Kidney (tissue), 14 donors: ENCODE measurements around the gene ATP11A. TPM values are rescaled to one million over a fixed set of nuclear protein-coding genes. Genes with fewer than 3 reads are reported as not detected.

Experiments
- DNase-seq, 5 donors: peaks; one replicate each; pipeline ENCODE4 v3.0.0-alpha.2; 2013 to 2020
- FAIRE-seq: peaks from 2 replicates; lab custom pipeline; 2012; peaks lifted over from hg19 to GRCh38; lab: Jason Lieb, UNC
- H3K27ac ChIP-seq, 2 donors: one replicate each; pipeline ENCODE4 v1.7.0; 2013; ENCODE audit warnings: low read depth in 2 of 2, low read length in 2 of 2, inconsistent platforms in 1 of 2
- H3K27me3 ChIP-seq: one replicate; pipeline ENCODE4 v1.7.1; 2013; ENCODE audit warnings: low read length, inconsistent platforms; ENCODE audit not compliant: control insufficient read depth, insufficient read depth
- H3K36me3 ChIP-seq, 3 donors: one replicate each; pipeline versions ENCODE4 v1.7.0 to v1.7.1; 2013; ENCODE audit warnings: low read length in 3 of 3, control low read depth in 1 of 3, inconsistent platforms in 1 of 3; ENCODE audit not compliant: insufficient read depth in 3 of 3, control insufficient read depth in 2 of 3
- H3K4me1 ChIP-seq, 3 donors: one replicate each; pipeline versions ENCODE4 v1.7.0 to v1.7.1; 2013; ENCODE audit warnings: low read length in 3 of 3, inconsistent platforms in 1 of 3, low read depth in 1 of 3; ENCODE audit not compliant: control insufficient read depth in 2 of 3, insufficient read depth in 2 of 3
- H3K4me3 ChIP-seq, 3 donors: one replicate each; pipeline versions ENCODE4 v1.7.0 to v1.8.1; 2013; ENCODE audit warnings: low read length in 3 of 3, control low read depth in 1 of 3, inconsistent platforms in 1 of 3
- H3K9ac ChIP-seq, 3 donors: one replicate each; pipeline versions ENCODE4 v1.7.0 to v1.7.1; 2013; ENCODE audit warnings: low read length in 3 of 3, control low read depth in 1 of 3, inconsistent platforms in 1 of 3
- H3K9me3 ChIP-seq, 3 donors: one replicate each; pipeline versions ENCODE4 v1.7.0 to v1.7.1; 2013; ENCODE audit warnings: low read length in 3 of 3, control low read depth in 1 of 3, inconsistent platforms in 1 of 3; ENCODE audit not compliant: control insufficient read depth in 2 of 3, insufficient read depth in 1 of 3
- intact Hi-C: fragments of 100-400 bp; cut with DNase I; formaldehyde crosslinking; loops from one replicate; pipeline ENCODE4 v1.11.1; 2022
- polyA plus RNA-seq: library from polyadenylated mRNA; stranded (reverse); fragments of 350-450 nt; fragmentation: Illumina TruSeq; extraction: RNeasy Lipid Tissue Mini Kit (QIAGEN cat#74804); gene quantifications from one replicate; pipeline ENCODE4 v1.2.3, GENCODE V29; 2014; ENCODE audit warnings: low read depth, low replicate concordance; ENCODE audit not compliant: insufficient read depth
- total RNA-seq: library from RNA; stranded (reverse); fragmentation: NEBNext Ultra II Directional; extraction: Animal tissue kit (Norgen Biotek cat#: 25700); gene quantifications from one replicate; pipeline ENCODE4 v1.2.1, GENCODE V29; 2021
- TF ChIP-seq, protein P1 (sequence below): IDR thresholded peaks from 3 replicates; pipeline ENCODE4 v1.5.1; 2012; ENCODE audit warnings: mild to moderate bottlenecking, moderate library complexity, borderline replicate concordance; ENCODE audit not compliant: insufficient read depth; ENCODE audit errors: extremely low read depth
- donor health status: control.
- donor health status: control.
- donor health status: control.
- donor health status: control.
- donor health status: control.
- donor health status: DM: yes; HTN: yes; CAD: no.
- donor health status: Normal renal cell carcinoma (clear cell type).

The ATP11A gene
- total and polyA plus RNA-seq, 2 donors from 2014 or later: 4.9 to 212 TPM

DNA sequence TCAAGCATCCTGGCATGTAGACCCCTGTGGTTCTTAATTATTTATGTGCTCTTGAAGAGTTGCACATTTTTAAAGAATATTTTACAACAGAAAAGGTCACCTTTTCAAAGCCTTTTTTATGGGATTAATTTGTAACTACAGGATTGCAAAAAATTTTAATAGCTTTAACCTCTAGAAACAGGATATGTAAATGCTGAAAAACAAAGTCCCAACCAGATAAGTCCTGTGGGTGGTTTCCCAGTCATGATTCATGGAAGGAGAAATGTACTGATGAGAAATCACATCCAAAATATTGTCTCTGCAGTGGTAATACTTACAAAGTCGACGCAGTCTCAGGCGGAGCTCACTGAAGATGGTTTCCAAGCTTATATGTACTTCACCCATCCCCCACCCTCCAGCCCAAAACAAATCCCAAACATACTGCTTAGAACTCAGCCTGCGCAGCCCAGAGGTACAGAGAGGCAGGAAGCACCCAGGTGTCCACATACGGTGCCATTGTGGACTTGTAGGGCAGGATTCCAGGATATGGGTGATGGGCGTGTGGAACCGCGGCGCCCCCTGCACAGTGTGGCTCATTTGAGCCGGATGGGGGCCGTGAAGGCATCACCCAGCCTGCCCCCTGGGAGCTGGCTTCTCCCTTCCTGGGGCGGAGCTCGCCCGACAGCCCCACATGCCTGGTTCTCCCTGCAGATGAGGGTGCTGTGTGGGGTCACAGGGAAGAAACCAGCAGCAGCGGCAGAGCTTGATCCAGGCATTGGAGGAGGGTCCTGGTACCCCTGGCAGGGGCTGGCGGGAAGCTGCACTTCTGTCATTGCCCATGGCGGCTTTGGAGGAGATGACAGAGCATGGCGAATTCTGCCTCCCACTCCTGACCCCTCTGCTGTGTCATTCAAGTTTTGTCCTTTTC is 101.2 kb downstream of the ATP11A start:
- H3K9ac ChIP-seq: peak overlapping the region in 1 of 3 donors; percentile 30
- intact Hi-C loops: no loop called here
- FAIRE-seq (no peak), DNase-seq (peak in 1 of 5 donors; percentile 36)
- no peaks in the 10 kb centered on the region for H3K9me3 ChIP-seq
- H3K4me1 ChIP-seq: peaks cover 0 to 11% (median 2%) of the 10 kb centered on the region in 3 donors
- H3K27me3 ChIP-seq: no peaks in the 10 kb centered on the region
- peak overlapping the region; percentile 48 to 85 for H3K27ac ChIP-seq
- H3K4me3 ChIP-seq: no peak overlapping the region
- H3K36me3 ChIP-seq: no peaks in the 10 kb centered on the region
- TF ChIP-seq, protein P1, sequence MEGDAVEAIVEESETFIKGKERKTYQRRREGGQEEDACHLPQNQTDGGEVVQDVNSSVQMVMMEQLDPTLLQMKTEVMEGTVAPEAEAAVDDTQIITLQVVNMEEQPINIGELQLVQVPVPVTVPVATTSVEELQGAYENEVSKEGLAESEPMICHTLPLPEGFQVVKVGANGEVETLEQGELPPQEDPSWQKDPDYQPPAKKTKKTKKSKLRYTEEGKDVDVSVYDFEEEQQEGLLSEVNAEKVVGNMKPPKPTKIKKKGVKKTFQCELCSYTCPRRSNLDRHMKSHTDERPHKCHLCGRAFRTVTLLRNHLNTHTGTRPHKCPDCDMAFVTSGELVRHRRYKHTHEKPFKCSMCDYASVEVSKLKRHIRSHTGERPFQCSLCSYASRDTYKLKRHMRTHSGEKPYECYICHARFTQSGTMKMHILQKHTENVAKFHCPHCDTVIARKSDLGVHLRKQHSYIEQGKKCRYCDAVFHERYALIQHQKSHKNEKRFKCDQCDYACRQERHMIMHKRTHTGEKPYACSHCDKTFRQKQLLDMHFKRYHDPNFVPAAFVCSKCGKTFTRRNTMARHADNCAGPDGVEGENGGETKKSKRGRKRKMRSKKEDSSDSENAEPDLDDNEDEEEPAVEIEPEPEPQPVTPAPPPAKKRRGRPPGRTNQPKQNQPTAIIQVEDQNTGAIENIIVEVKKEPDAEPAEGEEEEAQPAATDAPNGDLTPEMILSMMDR: no peak

DNA sequence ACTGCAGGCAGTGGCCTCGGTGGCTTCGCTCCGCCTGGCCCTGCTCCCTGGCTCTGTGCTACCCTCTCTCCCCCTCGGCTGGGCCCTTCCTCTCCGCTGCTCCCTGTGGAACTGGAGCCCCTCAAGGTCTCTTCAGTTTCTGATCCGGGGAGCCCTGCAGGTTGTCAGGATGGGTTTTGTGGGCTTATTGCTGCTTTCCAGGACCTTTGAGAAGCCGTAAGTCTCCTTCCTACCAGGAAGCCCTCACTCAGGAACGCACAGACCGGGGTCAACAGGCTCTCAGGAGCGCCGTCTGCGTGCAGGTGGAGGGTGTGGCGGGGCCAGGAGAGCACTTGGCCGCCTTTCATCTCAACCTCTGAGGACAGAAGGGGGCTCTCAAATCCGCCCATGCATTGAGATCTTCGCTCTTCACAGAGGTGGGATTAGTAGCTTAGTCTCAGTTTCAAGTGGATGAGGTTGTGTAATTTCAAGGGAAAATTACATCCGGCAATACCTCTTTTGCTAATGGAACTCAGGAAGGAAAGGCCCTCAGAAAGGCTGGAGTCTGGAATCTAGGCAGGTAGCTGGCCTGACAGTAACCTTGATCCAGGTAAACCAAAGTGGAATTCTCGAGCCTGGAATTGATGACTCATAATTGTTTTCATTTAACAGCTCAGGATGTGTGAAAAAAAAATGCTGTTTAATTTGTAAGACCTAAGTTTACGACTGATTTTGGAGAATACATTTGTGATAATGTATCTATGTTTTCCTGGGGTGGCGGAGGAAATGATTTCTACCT is 102.0 kb downstream of the ATP11A start:
- intact Hi-C loops: no loop called here
- H3K36me3 ChIP-seq: no peaks in the 10 kb centered on the region
- DNase-seq (peak in 1 of 5 donors; percentile 31), FAIRE-seq (no peak)
- H3K4me3 ChIP-seq: no peak overlapping the region
- H3K4me1 ChIP-seq: peaks cover 0 to 13% (median 8%) of the 10 kb centered on the region in 3 donors
- no peaks in the 10 kb centered on the region for H3K9me3 ChIP-seq
- peak overlapping the region in 1 of 3 donors; percentile 30 for H3K9ac ChIP-seq
- no peaks in the 10 kb centered on the region for H3K27me3 ChIP-seq
- peak overlapping the region; percentile 48 to 85 for H3K27ac ChIP-seq
- TF ChIP-seq, protein P1: no peak

DNA sequence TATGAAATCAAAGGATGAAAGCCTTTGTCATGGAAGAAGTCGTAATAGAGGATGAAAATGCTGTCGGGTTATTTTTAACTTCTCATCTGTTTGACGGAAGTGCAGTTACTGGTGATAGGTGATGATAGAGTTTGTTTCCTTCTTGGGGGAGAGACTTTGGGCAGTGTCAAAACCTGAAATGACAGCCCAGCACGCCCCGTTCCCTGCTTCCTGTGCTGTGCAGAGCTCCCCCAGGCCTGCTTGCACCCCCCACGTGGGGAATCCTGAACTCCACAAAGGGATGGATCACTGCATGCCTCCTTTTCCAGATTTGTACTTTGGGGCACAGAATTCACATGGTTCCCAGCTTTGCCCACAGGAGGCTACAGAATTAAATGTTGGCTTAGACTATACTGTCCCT is 102.7 kb downstream of the ATP11A start:
- H3K9me3 ChIP-seq: no peaks in the 10 kb centered on the region
- no peaks in the 10 kb centered on the region for H3K36me3 ChIP-seq
- intact Hi-C loops: no loop called here
- H3K9ac ChIP-seq: no peak overlapping the region
- H3K4me1 ChIP-seq: peaks cover 0 to 13% (median 8%) of the 10 kb centered on the region in 3 donors
- DNase-seq (no peak), FAIRE-seq (no peak)
- peak overlapping the region; percentile 3 to 38 for H3K27ac ChIP-seq
- H3K4me3 ChIP-seq: no peak overlapping the region
- TF ChIP-seq, protein P1: no peak
- H3K27me3 ChIP-seq: no peaks in the 10 kb centered on the region
